SK-N-DZ (cell line): ENCODE measurements around the gene TRIM37.

Experiments used
- DNase-seq: peaks from one replicate; pipeline ENCODE4 v3.0.0-alpha.2; 2015; ENCODE audit warnings: low spot score
- small RNA-seq, 2 experiments: library from RNA; depleted of rRNA; stranded (forward); fragments of <200 nt; gene quantifications; one replicate each; pipeline ENCODE3, GENCODE V24; 2014

Gene TRIM37

DNA sequence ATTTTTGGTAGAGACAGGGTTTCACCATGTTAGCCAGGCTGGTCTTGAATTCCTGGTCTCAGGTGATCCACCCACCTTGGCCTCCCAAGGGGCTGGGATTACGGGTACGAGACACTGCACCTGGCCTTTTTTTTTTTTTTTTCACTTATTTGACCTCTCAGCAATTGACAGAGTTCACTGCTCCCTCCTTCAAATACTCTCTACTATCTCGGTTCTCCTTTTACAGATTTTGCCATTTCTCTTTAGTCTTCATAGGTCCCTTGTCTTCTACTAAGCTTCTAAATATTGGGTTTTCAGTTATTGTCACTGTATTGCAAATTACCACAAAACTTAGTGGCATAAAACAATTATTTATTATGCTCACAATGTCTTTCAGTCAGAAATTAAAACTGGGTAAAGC, 159.3 kb downstream of the TRIM37 start:
- DNase-seq, result no peak

DNA sequence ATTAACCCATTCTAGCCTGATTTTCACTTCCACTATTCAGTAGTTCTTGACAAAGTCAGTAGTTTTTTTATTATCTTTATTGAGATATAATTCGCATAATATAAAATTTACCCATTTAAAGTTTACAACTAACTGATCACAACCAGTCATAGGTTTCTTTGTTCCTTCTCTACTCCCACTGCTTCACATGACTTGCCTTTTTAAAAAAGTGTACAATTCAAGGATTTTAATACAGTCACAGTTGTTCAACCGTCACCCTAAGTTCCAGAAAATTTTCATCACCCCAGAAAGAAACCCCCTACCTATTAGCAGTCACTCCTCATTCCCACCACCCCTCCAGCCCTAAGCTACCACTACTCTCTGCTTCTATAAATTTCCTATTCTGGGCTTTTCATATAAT, 162.5 kb downstream of the TRIM37 start:
- DNase-seq, result no peak

DNA sequence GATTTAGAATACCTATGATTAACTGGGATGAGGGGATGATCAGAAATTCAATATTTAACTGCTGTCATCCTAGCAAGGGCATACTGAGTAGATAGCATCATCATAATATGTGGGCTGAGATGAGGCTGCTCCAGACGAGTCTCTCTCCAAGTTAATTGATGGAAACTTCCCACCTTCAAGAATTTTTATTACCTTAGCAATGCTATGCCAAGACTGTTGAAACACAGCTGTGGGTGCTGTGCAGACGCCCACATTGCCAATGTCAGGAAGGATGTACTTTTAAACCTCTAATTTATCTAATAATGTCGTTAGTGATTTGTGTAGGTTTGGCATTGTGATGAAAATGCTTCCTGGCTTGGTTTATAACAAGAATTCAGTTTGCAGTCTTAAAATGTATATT, 170.4 kb downstream of the TRIM37 start:
- DNase-seq, result no peak

DNA sequence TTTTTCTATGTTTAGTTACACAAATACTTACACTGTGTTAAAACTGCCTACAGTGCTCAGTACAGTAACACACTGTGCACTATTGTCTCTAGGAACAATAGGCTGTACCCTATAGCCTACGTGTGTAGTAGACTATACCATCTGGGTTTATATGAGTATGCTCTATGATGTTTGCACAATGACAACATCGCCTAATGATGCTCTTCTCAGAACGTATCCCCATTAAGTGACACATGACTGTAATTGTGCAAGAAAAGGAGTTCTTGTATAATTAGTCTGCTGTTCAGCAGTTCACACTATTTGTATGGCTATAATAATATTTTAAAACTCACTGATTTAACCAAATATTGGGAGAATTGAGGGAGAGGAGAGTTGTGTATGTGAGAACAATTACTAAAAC, 173.7 kb downstream of the TRIM37 start:
- DNase-seq, result no peak

Small RNAs within 50 kb of the gene (small RNA-seq; reads per million reads assigned to genes)
- gene MIR301A (52.3 to 1,090 reads per million in 2 experiments), gene MIR454 (13.8 to 227 reads per million in 2 experiments), gene RN7SL716P (0 reads per million in 2 experiments), gene RNU2-58P (0.10 to 1.5 reads per million in 2 experiments)
